OCI-LY1 (cell line): ENCODE results near the gene KLHL6.

Source experiments
- EZH2 ChIP-seq: fragments of 200-600 bp; sonication (generic), shearing (Covaris generic); IDR thresholded peaks from 2 replicates; pipeline ENCODE4 v1.8.0; 2017; ENCODE audit warnings: borderline replicate concordance, mixed run types, mild to moderate bottlenecking, antibody characterized with exemption, low read length, moderate library complexity, mixed read lengths
- TF ChIP-seq, protein P1 (sequence below): fragments of 200-600 bp; sonication (generic), shearing (Covaris generic); IDR thresholded peaks from 2 replicates; pipeline ENCODE4 v1.5.1; 2017; ENCODE audit warnings: mild to moderate bottlenecking, antibody characterized with exemption, low read length, moderate library complexity, mixed read lengths

DNA sequence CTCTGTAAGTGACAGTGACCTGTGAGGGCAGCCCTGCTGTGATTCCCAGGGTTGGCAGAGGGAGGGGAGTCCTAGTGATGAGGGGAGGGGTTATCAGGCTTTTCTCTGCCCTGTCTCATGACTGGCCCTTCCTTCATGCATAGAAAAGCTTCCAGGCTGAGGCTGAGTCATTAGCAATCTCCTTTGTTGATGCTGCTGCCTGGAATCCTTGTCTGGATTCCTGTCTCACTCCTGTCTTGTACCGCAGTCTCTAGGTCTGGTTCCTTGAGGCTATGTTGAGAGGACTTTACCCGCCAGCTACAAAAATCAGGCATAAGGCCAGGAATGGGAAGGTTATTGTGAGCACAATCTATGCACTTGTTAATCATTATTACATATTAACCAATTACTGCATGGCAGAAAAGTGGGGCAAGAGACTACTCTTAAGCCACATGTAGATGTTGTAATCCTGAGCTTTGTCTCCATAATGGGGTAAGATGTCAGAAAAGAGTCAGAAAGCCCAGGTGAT lies 7.2 kb downstream of the KLHL6 start:
- no peak for TF ChIP-seq EZH2
- TF ChIP-seq, protein P1, sequence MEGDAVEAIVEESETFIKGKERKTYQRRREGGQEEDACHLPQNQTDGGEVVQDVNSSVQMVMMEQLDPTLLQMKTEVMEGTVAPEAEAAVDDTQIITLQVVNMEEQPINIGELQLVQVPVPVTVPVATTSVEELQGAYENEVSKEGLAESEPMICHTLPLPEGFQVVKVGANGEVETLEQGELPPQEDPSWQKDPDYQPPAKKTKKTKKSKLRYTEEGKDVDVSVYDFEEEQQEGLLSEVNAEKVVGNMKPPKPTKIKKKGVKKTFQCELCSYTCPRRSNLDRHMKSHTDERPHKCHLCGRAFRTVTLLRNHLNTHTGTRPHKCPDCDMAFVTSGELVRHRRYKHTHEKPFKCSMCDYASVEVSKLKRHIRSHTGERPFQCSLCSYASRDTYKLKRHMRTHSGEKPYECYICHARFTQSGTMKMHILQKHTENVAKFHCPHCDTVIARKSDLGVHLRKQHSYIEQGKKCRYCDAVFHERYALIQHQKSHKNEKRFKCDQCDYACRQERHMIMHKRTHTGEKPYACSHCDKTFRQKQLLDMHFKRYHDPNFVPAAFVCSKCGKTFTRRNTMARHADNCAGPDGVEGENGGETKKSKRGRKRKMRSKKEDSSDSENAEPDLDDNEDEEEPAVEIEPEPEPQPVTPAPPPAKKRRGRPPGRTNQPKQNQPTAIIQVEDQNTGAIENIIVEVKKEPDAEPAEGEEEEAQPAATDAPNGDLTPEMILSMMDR: no peak
